Stimulated activated CD8-positive, alpha-beta memory T cell treated with anti-CD3 and anti-CD28 coated beads, Interleukin-7, amount 100 ng/mL, for 48 hours (primary cell): ENCODE results near the gene C11orf71.

Experiments
- DNase-seq, 2 donors: peaks; one replicate each; pipeline ENCODE4 v3.0.0-alpha.2; 2020; ENCODE audit warnings: low read depth in 1 of 2; ENCODE audit errors: extremely low read depth in 1 of 2

The C11orf71 gene, protein sequence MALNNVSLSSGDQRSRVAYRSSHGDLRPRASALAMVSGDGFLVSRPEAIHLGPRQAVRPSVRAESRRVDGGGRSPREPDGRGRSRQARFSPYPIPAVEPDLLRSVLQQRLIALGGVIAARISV

DNA sequence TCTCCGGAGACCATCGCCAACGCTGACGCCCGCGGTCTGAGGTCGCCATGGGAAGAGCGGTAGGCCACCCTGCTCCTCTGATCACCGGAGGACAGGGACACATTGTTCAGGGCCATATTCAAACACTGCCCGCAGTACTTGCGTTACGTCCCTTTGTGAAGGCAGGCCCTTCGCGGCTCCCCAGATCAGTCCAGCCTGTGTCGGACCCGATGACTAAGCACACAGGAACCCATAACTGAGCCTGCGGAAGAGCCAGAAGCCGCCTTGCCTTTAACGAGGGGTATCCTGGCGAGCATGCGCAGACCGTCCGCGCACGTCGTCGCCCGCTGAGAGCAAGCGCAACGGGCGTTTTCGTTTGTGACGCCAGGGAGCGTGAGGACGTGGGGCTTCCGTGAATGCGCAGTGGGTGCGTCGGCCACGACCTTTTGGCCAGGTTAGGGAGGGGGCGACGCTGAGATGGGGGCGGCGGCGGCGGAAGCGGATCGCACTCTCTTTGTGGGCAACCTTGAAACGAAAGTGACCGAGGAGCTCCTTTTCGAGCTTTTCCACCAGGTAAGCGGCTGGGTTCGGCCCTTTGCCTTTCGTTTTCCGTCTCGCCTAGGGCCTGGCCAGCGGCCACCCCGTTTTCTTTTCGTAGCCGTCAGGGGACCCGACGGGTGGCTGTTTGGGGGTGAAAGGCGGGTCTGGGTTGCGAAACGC, at the start of gene C11orf71, which contains the start of gene RBM7:
Gene C11orf71, minus strand, starts transcription at position 296 of the 699 bp plus-strand sequence. Its CDS starts 180 bp downstream, at position 116.
Gene RBM7, plus strand, starts transcription at position 451 of the 699 bp plus-strand sequence. Its CDS starts 6 bp downstream, at position 457.
- peak; percentile 92 to 97 for DNase-seq

DNA sequence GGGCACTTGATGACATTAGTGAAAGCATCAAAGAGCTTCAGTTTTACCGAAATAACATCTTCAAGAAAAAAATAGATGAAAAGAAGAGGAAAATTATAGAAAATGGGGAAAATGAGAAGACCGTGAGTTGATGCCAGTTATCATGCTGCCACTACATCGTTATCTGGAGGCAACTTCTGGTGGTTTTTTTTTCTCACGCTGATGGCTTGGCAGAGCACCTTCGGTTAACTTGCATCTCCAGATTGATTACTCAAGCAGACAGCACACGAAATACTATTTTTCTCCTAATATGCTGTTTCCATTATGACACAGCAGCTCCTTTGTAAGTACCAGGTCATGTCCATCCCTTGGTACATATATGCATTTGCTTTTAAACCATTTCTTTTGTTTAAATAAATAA, 49.5 kb upstream of the C11orf71 start:
- DNase-seq, result no peak

DNA sequence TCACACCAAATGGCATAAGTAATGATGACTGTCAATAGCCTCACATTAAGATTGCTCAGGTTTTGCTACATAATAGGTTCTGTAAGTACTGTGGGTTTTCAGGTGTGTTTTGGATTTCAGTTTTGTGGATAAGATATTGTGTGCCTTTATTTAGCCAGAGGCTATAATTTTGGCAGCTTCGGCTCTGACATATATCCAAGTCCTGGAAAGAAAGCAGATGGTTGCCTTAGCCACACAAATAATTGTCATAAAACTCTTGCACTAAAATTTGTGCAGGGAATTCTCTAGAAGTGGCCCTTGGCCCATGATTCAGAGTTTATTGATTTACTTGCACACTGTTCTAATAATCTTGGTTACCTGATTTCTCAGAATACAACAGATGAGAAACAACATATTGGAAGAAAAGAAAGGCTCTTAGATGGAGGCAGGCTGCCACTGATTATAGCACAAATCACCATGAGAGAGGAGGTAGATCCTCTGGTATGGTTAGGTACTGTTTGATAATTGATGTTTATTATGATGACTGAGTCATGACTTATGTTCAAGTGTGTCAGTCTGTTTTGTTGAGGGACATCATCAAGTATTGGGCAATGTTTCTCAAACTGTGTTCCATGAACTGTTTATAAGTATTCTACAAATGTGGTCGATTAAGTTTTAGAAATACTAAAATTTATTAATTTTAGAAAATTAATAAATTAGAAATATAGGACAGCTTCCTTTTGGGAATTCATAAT, 48.6 kb upstream of the C11orf71 start:
- DNase-seq, result no peak

DNA sequence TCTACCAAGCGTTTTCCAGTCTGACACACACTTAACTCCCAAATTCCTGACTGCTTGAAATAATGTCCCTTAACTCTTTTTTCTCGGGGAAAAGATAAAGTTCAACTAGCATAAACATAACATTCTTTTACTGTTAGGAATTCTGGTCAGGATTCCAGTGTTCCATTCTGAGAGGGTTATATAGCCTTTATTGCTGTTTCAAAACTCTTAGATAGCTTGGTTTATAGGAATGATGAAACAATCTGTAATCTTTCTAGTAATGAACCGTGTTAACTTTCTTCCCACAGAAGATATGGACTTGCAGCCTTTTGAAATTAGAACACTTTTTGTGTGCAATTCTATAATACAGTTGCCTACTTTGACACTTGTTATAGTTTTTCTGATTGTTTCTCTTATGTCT, 47.6 kb upstream of the C11orf71 start:
- DNase-seq, result no peak

DNA sequence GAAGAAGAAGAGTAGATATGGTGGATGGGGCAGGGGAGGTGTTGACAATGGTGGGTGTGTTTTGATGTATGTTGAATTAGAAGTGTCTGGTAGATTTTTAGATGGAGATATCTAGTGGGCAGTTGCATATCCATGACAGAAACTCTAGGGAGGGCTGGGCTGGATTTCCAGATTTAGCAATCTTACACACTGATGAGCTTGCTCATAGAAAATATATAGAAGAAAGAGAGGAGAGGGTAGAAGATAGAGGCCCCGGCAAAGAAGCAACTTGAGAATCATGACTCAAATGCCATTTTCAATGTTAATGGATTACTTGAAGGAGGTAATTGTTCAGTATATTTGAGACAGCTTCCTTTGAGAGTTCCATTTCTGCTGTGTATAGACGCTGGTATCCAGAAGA, 47.1 kb upstream of the C11orf71 start:
- no peak for DNase-seq

DNA sequence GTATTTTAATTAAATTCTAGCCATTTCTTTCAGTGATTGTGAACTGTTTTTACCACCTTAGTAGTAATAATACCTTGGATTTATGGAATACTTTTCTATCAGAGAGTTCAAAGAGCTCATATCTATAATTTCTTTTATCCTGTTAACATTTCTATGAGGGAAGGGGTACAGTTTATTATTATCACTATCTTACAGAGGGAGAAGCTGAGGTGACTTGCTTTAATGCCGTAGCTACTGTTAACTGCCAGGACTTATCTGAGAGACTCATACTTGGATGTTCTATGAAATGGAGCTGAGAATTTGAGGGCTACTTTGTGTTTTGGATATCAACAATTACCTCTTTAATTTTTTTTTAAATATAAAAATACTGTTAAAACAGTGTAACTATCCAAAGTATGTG, 42.2 kb upstream of the C11orf71 start:
- DNase-seq, result no peak

DNA sequence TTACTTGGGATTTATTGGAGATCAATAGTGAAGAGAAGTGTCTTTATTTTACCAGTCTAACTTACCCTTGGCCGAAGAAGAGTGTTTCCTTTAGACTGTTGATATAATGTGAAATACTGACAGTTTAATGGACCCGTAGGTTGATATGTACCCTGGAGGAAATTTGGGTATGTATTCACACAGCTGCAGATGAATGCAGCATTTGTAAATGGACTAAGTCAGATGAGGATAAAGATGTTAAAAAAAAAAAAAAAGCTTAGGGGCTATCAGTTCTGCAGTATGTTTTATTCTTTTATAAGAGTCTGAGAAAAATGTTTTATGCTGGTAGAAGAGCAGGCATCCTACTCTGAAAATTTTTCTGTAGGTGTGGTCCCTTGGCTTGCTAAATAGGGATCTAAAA, 41.6 kb upstream of the C11orf71 start:
- no peak for DNase-seq

DNA sequence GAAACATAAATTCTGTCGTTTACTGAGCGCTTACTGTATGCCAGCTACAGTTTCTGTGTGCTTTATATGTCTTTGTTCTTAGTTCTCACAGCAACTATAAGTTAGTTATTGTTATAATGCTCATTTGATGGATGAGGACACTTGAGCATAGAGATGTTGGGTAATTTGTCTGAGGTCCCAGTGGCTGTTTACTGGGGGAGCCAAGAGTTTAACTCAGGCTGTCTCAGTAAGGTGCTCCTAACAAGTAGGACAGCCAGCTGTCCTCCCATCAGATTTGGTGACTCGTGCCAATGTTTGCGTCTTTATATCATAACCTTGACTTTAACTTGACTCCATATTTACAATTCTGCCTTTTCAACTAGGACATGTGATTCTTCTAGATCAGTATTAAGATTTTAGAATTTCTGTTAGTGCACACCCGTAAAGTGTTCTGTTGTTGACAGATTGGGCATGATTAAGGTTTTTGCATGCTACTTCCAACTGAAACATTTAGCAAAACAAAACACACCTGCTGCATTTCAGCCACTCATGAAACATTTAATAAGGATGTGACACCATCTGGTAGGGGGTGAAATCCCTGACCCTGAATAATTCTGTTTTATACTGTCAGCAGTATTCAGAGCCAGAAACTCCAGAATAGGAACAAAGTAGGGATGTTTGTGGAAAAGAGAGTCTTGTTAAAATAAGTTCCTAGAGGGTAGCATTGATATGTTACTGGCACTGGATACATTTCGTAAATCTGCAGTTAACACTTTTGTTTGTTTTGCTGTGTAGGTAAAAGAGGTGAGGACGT, 40.9 kb upstream of the C11orf71 start:
- DNase-seq, result no peak

DNA sequence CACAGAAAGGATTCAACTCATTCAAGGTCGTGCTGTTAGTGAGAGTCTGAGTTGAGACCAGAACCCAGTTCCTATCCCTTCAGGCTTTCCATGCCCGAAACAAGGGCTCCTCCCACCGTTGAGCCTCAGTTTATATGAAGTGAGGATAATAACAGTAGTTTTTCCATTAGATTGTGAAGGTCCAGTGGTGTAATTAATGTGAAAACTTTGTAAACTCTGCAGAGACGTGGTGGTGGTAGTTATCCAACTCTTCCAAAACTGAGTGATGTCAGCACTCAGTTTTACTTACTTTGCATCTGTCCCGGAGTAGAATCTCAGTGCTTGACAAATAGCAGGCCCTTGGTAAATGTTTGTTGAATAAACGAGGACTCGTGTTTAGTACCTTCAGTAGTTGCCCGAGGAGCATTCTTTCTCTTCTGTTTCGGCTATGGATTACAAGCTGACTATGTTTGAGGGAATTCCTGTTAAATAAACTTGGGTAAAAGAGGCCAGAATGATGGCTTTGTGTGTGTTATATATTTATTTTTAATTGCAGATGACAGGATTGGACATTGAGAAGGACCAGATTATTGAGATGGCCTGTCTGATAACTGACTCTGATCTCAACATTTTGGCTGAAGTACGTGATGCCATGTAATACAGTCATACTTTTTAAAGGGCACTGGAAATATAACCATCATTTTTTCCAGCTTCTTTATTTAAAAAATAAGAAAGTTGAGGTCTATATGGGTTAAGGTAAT, 40.0 kb upstream of the C11orf71 start:
- DNase-seq, result no peak

DNA sequence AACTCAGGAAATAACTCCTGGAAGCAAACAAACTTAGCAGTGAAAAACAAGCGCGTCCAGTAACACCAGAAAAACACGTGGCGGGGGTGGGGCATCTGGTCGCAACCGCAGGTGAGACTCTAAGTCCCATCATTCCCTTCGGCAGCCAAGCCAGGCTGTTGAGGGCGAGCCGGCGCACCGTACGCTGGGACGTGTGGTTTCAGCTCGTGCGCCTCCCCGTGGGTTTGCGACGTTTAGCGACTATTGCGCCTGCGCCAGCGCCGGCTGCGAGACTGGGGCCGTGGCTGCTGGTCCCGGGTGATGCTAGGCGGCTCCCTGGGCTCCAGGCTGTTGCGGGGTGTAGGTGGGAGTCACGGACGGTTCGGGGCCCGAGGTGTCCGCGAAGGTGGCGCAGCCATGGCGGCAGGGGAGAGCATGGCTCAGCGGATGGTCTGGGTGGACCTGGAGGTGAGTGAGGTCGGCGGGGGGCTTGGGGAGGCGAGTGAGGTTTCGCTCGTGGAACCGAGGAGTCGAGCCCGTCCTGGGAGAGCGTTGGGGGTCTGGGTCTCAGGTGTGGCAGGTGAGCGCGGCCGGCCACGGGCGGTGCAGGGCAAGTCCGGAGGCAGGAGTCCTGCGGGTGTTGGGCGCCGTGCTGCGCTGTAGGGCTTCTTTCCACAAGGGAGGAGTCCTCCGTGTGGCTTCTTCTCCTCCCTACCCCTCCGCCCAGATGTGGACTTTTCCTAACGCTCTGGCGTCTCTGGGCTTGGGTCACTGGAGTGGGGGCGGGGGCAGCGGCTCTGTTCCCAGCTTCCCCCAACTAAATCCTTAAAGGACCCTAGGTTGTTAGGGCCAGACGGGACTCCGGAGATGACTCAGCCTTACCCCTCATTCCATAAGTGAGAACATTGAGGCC, 39.2 kb upstream of the C11orf71 start, which contains the start of gene REXO2:
Gene REXO2, plus strand, starts transcription at position 239 of the 892 bp plus-strand sequence. Its CDS starts 62 bp downstream, at position 301.
- DNase-seq, result peak; percentile 85 to 90

DNA sequence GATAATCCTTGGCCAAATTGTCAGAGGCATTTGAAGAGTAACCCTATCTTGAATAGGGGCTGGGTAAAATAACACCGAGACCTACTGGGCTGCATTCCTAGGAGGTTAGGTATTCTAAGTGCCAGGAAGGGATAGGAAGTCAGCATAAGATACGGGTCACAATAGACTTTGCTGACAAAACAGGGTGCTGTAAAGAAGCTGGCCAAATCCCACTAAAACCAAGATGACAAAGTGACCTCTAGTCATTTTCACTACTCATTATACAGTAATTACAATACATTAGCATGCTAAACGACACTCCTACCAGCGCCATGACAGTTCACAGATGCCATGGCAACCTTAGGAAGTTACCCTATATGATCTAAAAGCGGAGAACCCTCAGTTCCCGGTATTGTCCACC, 38.0 kb upstream of the C11orf71 start:
- no peak for DNase-seq

DNA sequence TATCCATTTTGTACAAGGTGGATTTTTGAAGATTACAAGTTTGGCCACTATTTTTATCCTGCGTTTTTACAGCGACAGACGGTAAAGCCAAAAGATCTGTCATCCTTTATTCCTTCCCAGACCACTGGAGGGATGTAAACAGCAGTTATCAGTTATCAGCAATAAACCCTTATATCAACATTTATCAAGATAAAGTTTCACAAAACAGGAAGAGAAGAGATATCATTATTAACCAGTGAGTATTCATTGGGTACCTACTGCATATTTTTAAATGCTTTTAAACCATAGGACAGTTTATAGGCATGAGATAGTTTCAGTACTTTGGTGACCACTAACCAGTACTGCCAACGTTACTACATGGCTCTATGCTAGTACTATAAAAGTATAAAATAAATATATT, 33.1 kb upstream of the C11orf71 start:
- DNase-seq, result no peak

DNA sequence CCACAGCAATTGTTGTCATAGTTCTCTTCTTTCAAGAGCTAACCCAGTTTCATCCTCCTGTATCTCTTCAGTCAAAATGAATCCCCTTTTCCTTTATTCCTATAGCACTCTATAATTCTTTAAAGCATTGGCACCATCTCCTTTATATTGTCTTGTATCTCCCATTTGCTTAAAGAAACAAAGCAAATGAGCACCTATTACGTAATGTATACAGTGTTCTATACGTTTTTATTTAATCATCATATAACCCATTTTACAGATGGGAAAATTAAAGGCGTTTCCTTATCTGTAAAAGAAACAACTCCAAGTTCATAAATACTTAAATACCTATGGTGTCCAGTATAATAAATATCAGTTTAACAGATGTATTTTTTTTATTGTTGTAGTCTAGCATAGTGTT, 32.6 kb upstream of the C11orf71 start:
- no peak for DNase-seq

DNA sequence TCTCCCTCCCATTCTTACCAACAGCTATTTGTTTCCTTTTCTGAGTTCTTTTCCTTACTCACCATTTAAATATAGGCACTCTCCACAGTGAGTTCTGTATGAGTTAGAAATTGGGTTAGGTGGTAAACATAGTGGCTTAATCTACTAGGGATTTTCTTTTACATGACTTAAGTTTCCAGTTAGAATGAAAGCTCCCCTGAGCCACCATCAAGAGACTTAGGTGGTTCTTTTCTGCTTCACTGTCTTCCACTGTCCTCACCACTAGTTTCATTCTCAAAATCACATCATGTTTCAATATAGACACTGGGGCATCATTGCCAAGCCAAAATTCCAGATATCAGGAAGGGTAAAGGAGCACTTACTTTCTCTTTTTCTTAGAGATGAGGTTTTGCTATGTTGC, 30.0 kb upstream of the C11orf71 start:
- no peak for DNase-seq

DNA sequence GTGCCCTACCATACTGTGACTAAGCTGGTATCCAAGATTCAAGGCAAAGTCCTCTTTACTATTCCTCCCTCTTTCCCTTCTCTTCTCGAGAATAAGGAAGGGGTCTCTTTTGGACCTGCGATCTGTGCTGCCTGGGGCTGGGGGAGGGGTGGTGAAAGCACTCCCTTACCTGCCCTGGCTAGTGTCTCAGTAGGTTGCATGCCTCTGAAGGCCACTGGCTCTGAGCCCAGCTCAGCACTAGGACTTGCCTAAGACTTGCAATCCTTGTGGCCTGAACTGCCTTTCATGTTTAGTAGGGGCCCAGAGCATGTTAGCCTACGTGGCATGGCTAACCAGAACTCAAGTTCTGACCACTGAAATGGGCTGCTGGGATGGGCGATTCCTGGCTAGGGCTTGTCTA, 26.0 kb upstream of the C11orf71 start:
- no peak for DNase-seq

DNA sequence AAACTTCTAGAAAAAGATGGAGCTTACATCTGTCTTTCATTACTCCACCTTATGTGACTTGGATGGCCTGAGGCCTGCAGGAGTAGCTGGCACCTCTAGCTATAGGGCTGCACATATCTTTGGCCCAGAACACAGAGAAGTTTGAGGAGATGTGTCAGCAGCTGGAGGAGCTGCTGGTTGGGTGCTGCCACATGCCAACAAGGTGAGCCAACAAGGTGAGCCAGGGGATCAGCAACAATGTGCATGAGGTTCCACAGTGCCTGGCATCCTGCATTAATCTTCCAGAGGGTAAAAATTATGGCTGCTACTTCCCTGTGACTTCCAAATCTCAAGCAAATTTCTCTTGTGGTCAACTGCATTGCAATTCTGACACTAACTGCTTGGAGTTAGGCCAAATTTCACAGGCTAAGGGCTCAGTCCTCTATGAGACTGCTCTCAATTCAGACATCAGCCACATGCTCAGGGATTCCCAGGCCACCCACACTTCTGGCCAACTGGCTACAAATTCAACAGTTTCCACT, 16.2 kb upstream of the C11orf71 start:
- DNase-seq, result no peak

DNA sequence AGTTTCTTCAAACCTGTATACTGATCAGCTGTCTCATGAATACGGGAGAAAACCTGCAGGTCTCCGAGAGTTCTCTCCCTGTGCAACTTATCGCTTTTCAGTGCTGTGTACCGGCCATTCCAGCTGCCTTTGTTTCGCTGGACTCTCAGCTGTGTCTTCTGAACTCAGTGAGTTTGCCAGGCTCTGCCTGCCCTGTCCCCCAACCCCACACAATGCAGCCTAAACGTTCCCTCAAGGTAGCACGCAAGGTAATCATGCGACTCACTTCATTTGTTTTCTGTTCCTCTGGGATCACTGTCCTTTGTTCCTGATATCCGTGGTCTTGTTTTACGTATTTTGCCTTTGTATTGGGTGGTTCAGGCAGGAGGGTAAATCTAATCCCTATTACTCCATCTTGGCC, 13.6 kb upstream of the C11orf71 start:
- no peak for DNase-seq

DNA sequence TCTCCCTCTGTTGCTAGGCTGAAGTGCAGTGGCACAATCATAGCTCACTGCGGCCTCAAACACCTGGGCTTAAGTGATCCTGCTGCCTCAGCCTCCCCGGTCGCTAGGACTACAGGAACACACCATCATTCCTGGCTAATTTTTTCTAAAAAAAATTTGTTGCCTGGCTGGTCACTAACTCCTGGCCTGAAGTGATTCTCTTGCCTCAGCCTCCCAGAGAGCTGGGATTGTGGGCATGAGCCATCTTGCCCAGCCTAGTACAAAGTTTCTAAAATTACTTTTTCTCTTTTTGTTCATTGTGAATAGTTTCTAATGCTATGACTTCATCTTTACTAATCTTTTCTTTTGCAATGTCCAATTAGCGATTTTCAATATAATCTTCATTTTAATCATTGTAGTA, 12.6 kb upstream of the C11orf71 start:
- no peak for DNase-seq

DNA sequence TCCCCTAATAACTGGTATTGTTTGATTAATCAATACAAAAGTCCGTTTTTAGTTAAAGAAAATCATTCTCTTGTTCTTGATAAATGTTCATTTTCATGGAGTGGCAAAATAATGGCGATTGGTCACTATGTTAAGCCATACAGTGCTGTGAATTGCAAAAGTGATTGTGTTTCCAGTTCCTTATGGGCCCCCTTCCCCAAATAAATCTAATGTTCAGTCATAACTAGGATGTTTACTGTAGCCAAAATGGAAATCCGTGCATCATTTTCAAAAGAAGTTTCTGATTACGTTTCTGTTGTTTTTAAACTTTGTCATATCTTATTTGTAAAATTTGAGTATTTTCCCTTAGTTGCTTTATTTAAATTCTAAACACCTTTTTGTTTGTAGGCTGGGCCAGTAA, 1.0 kb upstream of the C11orf71 start:
- DNase-seq, result no peak
